Esophagus (tissue), 2 donors: ENCODE data around the gene MIPOL1. TPM values are rescaled to one million over a fixed set of nuclear protein-coding genes. Genes with fewer than 3 reads are reported as not detected.
A peak's percentile ranks its signal among the peaks of the same experiment; 100 is the strongest.
"Not testable (repeated sequence)": the region's sequence is repeated elsewhere in the genome, so short reads cannot be mapped to it uniquely, and the experiment has no call there.

Experiments
- H3K27ac ChIP-seq, 2 donors: one replicate each; pipeline ENCODE4 v1.5.1; 2013; ENCODE audit warnings: low read depth in 2 of 2, mild to moderate bottlenecking in 2 of 2, inconsistent platforms in 1 of 2, low read length in 1 of 2, moderate library complexity in 1 of 2
- H3K27me3 ChIP-seq, 2 donors: one replicate each; pipeline ENCODE4 v1.6.1; 2013; ENCODE audit warnings: low read length in 2 of 2, control low read depth in 1 of 2, mild to moderate bottlenecking in 1 of 2; ENCODE audit not compliant: insufficient read depth in 2 of 2, control insufficient read depth in 1 of 2
- H3K36me3 ChIP-seq, 2 donors: one replicate each; pipeline ENCODE4 v1.6.1; 2013; ENCODE audit warnings: low read length in 1 of 2; ENCODE audit not compliant: control insufficient read depth in 2 of 2, insufficient read depth in 2 of 2
- H3K4me1 ChIP-seq, 2 donors: one replicate each; pipeline ENCODE4 v1.6.1; 2013; ENCODE audit warnings: low read length in 1 of 2; ENCODE audit not compliant: control insufficient read depth in 2 of 2, insufficient read depth in 2 of 2
- H3K4me3 ChIP-seq, 2 donors: one replicate each; pipeline ENCODE4 v1.5.1; 2013; ENCODE audit warnings: low read length in 2 of 2, mild to moderate bottlenecking in 2 of 2, low read depth in 1 of 2, moderate library complexity in 1 of 2
- H3K9me3 ChIP-seq, 2 donors: one replicate each; pipeline ENCODE4 v1.6.1; 2013; ENCODE audit warnings: mild to moderate bottlenecking in 2 of 2, low read depth in 1 of 2, low read length in 1 of 2, moderate library complexity in 1 of 2; ENCODE audit not compliant: control insufficient read depth in 2 of 2, insufficient read depth in 1 of 2
- WGBS, 2 donors: extraction: QIAGEN DNeasy Blood & Tissue Kit; methylation state at CpG; one replicate each; pipeline ENCODE4 v1.1.7; 2013; 5-methylcytosine and 5-hydroxymethylcytosine counted together
- polyA plus RNA-seq, 2 donors: library from polyadenylated mRNA; stranded (reverse); fragments of 200-250 nt; gene quantifications; one replicate each; pipeline ENCODE4 v1.2.3, GENCODE V29; 2013
- donor health status: healthy with polysubstance abuse.
- donor health status: Bipolar disorder and iron deficiency.

The MIPOL1 gene
- polyA plus RNA-seq, 2 donors, result 1.5 to 2.2 TPM

DNA sequence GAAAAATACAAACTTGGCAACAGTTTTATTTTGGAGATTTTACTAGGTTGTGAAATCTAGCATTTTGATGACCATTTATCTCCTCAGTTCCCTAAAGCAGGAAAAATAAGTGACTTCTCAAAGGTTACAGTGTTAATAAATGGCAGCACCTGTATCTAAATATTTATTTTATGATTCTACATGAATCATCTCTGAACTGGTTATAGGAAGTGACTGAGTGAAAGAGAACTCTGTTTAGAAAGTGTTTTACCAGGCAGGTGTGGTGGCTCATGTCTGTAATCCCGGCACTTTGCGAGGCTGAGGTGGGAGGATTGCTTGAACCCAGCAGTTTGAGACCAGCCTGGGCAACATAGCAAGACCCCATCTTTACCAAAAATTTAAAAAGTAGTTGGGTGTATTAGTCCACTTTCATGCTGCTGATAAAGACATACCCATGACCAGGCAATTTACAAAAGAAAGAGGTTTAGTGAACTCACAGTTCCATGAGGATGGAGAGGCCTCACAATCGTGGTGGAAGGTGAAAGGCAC, 26.3 kb downstream of the MIPOL1 start:
- Histone ChIP-seq H3K4me3 (no peak overlapping the region), H3K27ac (no peak overlapping the region), H3K9me3 (peaks cover 0 to 3% of the 10 kb centered on the region in 2 donors), H3K4me1 (no peaks in the 10 kb centered on the region), H3K36me3 (no peaks in the 10 kb centered on the region), H3K27me3 (no peaks in the 10 kb centered on the region)
- 70 to 90% methylated on average over 3 of the region's 3 CpGs for WGBS, 2 donors

DNA sequence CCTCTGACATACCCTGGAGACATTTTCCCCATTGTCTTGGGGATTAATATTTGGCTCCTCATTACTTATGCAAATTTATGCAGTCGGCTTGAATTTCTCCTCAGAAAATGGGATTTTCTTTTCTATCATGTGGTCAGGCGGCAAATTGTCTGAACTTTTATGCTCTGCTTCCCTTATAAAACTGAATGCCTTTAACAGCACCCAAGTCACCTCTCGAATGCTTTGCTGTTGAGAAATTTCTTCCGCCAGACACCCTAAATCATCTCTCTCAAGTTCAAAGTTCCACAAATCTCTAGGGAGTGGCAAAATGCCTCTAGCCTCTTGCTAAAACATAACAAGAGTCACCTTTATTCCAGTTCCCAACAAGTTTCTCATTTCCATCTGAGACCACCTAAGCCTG, 27.9 kb downstream of the MIPOL1 start:
- WGBS, 2 donors, result 94 to 99% methylated on average over 4 of the region's 4 CpGs
- not testable (repeated sequence) for H3K9me3 ChIP-seq, H3K36me3 ChIP-seq

DNA sequence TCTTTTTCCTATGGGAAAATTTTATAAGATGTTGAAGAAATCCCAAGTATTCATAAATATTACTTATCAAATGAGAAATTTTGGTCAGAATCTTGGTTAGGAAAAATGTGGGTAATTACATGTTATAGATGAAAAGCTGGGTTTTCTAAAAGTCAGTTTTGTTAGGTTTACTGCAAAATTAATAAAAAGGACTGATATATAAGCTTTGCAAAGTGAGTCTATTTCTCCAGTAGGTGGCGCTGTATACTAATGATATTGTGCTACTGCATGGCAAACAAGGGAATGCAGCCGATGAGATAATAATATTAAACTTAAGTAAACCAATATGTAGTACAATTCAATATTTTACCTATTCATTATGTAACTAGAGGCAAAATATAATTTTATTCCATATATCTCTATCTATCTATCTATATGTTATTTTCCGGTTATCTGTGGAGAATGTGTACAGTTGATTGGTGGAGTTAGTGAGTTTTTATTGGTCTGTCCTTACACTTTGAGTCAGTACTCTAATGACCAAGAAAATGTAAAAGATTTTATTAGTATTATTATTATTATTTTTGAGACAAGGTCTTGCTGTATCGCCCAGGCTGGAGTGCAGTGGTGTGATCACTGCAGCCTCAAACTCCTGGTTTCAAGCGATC, 32.9 kb downstream of the MIPOL1 start:
- Histone ChIP-seq H3K4me3 (no peak overlapping the region), H3K4me1 (no peaks in the 10 kb centered on the region), H3K27me3 (no peaks in the 10 kb centered on the region), H3K9me3 (no peaks in the 10 kb centered on the region), H3K27ac (no peak overlapping the region), H3K36me3 (no peaks in the 10 kb centered on the region)
- WGBS, 2 donors, result 57 to 58% methylated on average over 5 of the region's 5 CpGs

More for the DNA sequence above, 27.9 kb downstream of the MIPOL1 start:
- H3K27ac ChIP-seq, H3K27me3 ChIP-seq, H3K4me1 ChIP-seq, H3K4me3 ChIP-seq: not testable (repeated sequence)

DNA sequence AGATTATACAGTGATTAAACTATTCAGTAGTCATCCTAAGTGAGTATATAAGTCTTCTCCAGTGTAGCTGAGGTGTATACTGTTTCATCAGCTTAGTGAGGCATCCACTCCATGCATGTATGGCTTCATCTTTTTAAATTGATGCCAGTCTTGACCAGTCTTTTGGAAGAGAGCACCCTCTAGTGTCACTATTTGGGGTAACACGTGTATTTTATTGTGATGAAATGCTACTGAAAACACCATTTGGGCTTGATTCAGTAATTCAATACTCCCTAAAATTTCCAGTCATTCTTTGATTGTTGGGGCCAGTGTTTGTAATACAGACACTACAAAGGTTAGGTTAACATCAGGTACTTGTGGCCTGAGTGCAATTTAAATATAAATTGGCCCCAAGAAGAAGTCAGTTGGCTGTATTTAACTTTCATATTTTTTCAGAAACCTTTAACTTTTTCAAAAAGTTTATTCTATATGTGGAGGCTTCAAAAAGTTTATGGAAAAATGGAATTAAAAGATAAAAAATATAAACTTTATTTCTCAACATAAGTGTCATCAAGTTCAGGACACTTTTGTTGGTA, 35.3 kb downstream of the MIPOL1 start:
- WGBS, 2 donors, result 6 to 11% methylated on average over 1 of the region's 1 CpG
- Histone ChIP-seq H3K4me3 (no peak overlapping the region), H3K9me3 (no peaks in the 10 kb centered on the region), H3K4me1 (no peaks in the 10 kb centered on the region), H3K27me3 (no peaks in the 10 kb centered on the region), H3K27ac (no peak overlapping the region), H3K36me3 (no peaks in the 10 kb centered on the region)

DNA sequence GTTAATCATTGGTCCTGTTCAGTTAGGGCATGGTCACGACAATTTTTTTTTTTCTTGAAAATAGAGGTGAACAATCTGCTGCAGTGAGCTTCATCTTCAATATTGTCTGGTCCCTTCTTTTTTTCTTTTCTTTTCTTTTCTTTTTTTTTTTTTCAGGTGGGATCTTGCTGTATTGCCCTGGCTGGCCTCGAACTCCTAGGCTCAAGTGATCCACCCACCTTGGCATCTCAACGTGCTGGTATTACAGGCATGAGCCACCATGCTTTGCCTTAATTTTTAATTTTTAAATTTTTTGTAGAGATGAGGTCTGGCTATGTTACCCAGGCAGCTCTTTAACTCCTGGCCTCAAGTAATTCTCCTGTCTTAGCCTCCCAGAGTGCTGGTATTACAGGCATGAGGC, 36.5 kb downstream of the MIPOL1 start:
- no peaks in the 10 kb centered on the region for H3K9me3 ChIP-seq
- no peaks in the 10 kb centered on the region for H3K27me3 ChIP-seq
- no peaks in the 10 kb centered on the region for H3K36me3 ChIP-seq
- 87 to 97% methylated on average over 3 of the region's 3 CpGs for WGBS, 2 donors
- H3K27ac ChIP-seq, result no peak overlapping the region
- no peaks in the 10 kb centered on the region for H3K4me1 ChIP-seq
- H3K4me3 ChIP-seq, result no peak overlapping the region

DNA sequence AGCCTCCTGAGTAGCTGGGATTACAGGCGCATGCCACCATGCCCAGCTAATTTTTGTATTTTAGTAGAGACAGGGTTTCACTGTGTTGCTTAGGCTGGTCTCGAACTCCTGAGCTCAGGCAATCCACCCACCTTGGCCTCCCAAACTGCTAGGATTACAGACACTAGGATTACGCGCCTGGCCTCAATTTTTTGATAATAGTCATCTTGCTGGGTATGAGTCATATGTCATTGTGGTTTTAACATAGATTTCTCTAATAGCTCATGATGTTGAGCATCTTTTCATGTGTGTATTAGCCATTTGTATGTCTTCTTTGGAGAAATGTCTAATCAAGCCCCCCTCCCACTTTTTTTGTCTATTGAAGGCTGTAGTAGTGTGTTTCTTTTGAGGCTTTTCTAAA, 38.3 kb downstream of the MIPOL1 start:
- not testable (repeated sequence) for H3K36me3 ChIP-seq, H3K4me1 ChIP-seq, H3K27me3 ChIP-seq, H3K9me3 ChIP-seq, H3K27ac ChIP-seq, H3K4me3 ChIP-seq
- WGBS, 2 donors, result 85 to 92% methylated on average over 4 of the region's 4 CpGs

DNA sequence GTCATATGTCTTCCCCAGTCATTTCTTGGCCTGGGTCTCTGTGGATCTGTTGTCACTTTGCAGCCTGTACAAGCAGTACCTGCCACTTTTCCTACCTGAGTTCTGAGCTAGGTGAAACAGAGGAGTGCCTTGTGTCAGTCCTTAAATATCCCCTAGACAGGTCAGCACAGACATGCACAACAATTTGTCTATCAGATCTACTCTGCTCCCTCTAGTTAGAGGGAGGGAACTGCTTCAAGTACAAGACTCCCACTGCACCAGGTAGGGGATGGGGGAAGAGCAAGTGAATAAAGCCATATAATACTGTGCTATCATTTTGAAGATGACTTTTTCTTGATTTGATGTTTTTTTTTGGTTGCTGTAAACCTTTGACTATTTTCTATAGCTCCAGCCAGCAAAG, 39.4 kb downstream of the MIPOL1 start:
- Histone ChIP-seq H3K9me3 (no peaks in the 10 kb centered on the region), H3K4me3 (no peak overlapping the region), H3K36me3 (no peaks in the 10 kb centered on the region), H3K27me3 (no peaks in the 10 kb centered on the region), H3K27ac (peak overlapping the region in 1 of 2 donors; percentile 36), H3K4me1 (no peaks in the 10 kb centered on the region)

DNA sequence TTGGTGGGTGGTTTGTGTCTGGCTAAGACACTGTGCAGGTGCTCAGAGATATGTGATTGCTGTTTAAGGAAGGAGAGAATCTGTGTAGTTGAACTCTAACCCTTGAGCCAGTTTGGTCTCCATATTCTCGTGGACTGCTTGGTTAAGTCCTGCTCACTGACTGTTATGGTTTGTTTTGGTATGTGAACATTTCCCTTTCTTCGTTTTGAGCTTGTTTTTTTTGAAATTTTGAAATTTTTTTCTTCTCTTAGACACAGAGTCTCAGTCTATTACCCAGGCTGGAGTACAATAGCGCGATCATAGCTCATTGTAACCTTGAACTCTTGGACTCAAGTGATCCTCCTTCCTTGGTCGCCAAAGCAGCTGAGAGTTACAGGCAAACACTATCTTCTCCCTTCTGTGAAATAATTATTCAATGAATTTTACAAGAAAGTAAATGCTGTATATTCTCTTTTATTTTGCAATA, 40.0 kb downstream of the MIPOL1 start:
- no peaks in the 10 kb centered on the region for H3K27me3 ChIP-seq
- no peak overlapping the region for H3K27ac ChIP-seq
- no peaks in the 10 kb centered on the region for H3K36me3 ChIP-seq
- no peaks in the 10 kb centered on the region for H3K4me1 ChIP-seq
- WGBS, 2 donors, result 79% methylated on average over 5 of the region's 5 CpGs
- H3K9me3 ChIP-seq, result no peaks in the 10 kb centered on the region
- H3K4me3 ChIP-seq, result no peak overlapping the region

DNA sequence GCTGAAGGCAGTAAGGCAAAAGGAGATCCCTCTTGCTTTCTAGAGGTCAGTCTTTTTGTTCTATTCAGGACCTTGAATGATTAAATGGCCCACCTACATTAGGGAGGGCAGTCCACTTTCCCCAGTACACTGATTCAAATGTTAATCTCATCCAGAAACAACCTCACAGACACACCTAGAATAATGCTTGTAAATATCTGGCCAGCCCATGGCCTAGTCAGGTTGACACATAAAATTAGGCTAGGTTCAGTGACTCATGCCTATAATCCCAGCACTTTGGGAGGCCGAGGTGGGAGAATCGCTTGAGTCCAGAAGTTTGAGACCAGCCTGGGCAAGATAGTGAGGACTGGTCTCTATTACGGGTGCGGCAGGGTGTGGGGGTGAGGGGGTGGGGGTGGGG, 43.5 kb downstream of the MIPOL1 start:
- Histone ChIP-seq H3K4me1 (no peaks in the 10 kb centered on the region), H3K4me3 (no peak overlapping the region)

DNA sequence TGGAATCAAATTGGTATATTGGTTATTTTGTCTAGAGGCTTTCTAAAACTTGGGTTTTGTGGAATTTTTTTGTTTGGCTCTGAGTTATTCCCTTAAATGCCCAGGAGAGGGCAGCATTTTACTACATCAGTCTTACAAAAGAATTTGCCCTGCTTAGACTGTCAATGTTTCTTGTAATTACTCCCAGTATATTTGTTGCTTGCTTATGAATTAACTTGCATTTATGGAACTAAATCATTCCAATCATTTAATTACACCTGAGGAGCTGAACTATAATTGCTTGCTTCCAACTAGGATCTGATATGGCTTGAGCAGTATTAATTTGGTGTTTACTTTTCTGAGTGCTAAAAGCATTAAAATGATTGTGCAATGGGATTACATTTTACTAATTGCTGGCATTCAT, 48.7 kb downstream of the MIPOL1 start:
- no peak overlapping the region for H3K27ac ChIP-seq

More for the DNA sequence above, 43.5 kb downstream of the MIPOL1 start:
- Histone ChIP-seq H3K27me3 (no peaks in the 10 kb centered on the region), H3K9me3 (no peaks in the 10 kb centered on the region), H3K27ac (peak overlapping the region; percentile 26 to 75), H3K36me3 (no peaks in the 10 kb centered on the region)
- WGBS, 2 donors, result 65 to 67% methylated on average over 4 of the region's 4 CpGs

More for the DNA sequence above, 48.7 kb downstream of the MIPOL1 start:
- no peaks in the 10 kb centered on the region for H3K27me3 ChIP-seq
- no peaks in the 10 kb centered on the region for H3K36me3 ChIP-seq
- H3K4me1 ChIP-seq, result no peaks in the 10 kb centered on the region
- H3K4me3 ChIP-seq, result no peak overlapping the region
- no peaks in the 10 kb centered on the region for H3K9me3 ChIP-seq
